ENCODE measurements around the gene RAMP1.

The RAMP1 gene

GRCh38 chr2:237951878-237952277 is 92.5 kb downstream of the RAMP1 start:
- Histone ChIP-seq H3K9me3 (ENCODE audit: insufficient read depth, low read length) (no peaks in the 10 kb centered on the region), H3K4me2 (ENCODE audit: low read depth, low read length, poor library complexity, severe bottlenecking) (no peak overlapping the region), H3K9me2 (replicated peaks; ENCODE audit: insufficient read depth, low read length) (no peaks in the 10 kb centered on the region), H3K9ac (ENCODE audit: low read length) (no peak overlapping the region), H3K27me3 (ENCODE audit: low read length) (no peaks in the 10 kb centered on the region), H3K79me2 (ENCODE audit: insufficient read depth, low read length) (no peaks in the 10 kb centered on the region), H3K36me3 (ENCODE audit: low read length) (no peaks in the 10 kb centered on the region), H2AFZ (ENCODE audit: low read depth, low read length, severe bottlenecking) (no peak overlapping the region), H4K20me1 (ENCODE audit: low read depth, low read length) (no peaks in the 10 kb centered on the region), H3K4me3 (ENCODE audit: insufficient read depth, low read length, poor library complexity, severe bottlenecking) (no peak overlapping the region), H3F3A (ENCODE audit: insufficient read depth) (no peaks in the 10 kb centered on the region), H3K27ac (ENCODE audit: low read depth, low read length) (no peak overlapping the region)
- TF ChIP-seq CTCF (IDR thresholded peaks at IDR 0.05; ENCODE audit: insufficient read depth, low read length, poor library complexity, severe bottlenecking) (no peak), EZH2phosphoT487 (conservative IDR thresholded peaks at IDR 0.05; ENCODE audit: low read length) (no peak)

- no peaks in the 10 kb centered on the region for H3K27me3 ChIP-seq (ENCODE audit: low read length)
- TF ChIP-seq EZH2phosphoT487 (conservative IDR thresholded peaks at IDR 0.05; ENCODE audit: low read length) (no peak), CTCF (IDR thresholded peaks at IDR 0.05; ENCODE audit: insufficient read depth, low read length, poor library complexity, severe bottlenecking) (no peak)
- H3F3A ChIP-seq (ENCODE audit: insufficient read depth): no peaks in the 10 kb centered on the region
- no peaks in the 10 kb centered on the region for H3K9me3 ChIP-seq (ENCODE audit: insufficient read depth, low read length)
- H3K4me3 ChIP-seq (ENCODE audit: insufficient read depth, low read length, poor library complexity, severe bottlenecking): no peak overlapping the region
- H3K79me2 ChIP-seq (ENCODE audit: insufficient read depth, low read length): no peaks in the 10 kb centered on the region
- no peak overlapping the region for H3K4me2 ChIP-seq (ENCODE audit: low read depth, low read length, poor library complexity, severe bottlenecking)
- no peaks in the 10 kb centered on the region for H4K20me1 ChIP-seq (ENCODE audit: low read depth, low read length)
- H3K9ac ChIP-seq (ENCODE audit: low read length): no peak overlapping the region
- no peaks in the 10 kb centered on the region for H3K36me3 ChIP-seq (ENCODE audit: low read length)
- H3K9me2 ChIP-seq (replicated peaks; ENCODE audit: insufficient read depth, low read length): no peaks in the 10 kb centered on the region
- no peak overlapping the region for H2AFZ ChIP-seq (ENCODE audit: low read depth, low read length, severe bottlenecking)
- H3K27ac ChIP-seq (ENCODE audit: low read depth, low read length): no peak overlapping the region
These were observed 93.4 kb downstream of the RAMP1 start for GRCh38 chr2:237952851-237953250.

- Histone ChIP-seq H3K36me3 (ENCODE audit: low read length) (no peaks in the 10 kb centered on the region), H3K27me3 (ENCODE audit: low read length) (no peaks in the 10 kb centered on the region), H3K9me2 (replicated peaks; ENCODE audit: insufficient read depth, low read length) (no peaks in the 10 kb centered on the region), H3F3A (ENCODE audit: insufficient read depth) (no peaks in the 10 kb centered on the region), H3K4me2 (ENCODE audit: low read depth, low read length, poor library complexity, severe bottlenecking) (no peak overlapping the region), H4K20me1 (ENCODE audit: low read depth, low read length) (no peaks in the 10 kb centered on the region), H3K9ac (ENCODE audit: low read length) (no peak overlapping the region), H3K4me3 (ENCODE audit: insufficient read depth, low read length, poor library complexity, severe bottlenecking) (no peak overlapping the region), H3K27ac (ENCODE audit: low read depth, low read length) (no peak overlapping the region), H3K79me2 (ENCODE audit: insufficient read depth, low read length) (no peaks in the 10 kb centered on the region), H3K9me3 (ENCODE audit: insufficient read depth, low read length) (no peaks in the 10 kb centered on the region), H2AFZ (ENCODE audit: low read depth, low read length, severe bottlenecking) (no peak overlapping the region)
- TF ChIP-seq CTCF (IDR thresholded peaks at IDR 0.05; ENCODE audit: insufficient read depth, low read length, poor library complexity, severe bottlenecking): no peak
- TF ChIP-seq EZH2phosphoT487 (conservative IDR thresholded peaks at IDR 0.05; ENCODE audit: low read length): no peak
These were observed 96.4 kb downstream of the RAMP1 start for GRCh38 chr2:237955640-237956401.

All from SU-DHL-6 (cell line).